ENCODE data around the gene CLEC18B.
"Not testable (repeated sequence)": the region's sequence is repeated elsewhere in the genome, so short reads cannot be mapped to it uniquely, and the experiment has no call there.

Gene CLEC18B

DNA sequence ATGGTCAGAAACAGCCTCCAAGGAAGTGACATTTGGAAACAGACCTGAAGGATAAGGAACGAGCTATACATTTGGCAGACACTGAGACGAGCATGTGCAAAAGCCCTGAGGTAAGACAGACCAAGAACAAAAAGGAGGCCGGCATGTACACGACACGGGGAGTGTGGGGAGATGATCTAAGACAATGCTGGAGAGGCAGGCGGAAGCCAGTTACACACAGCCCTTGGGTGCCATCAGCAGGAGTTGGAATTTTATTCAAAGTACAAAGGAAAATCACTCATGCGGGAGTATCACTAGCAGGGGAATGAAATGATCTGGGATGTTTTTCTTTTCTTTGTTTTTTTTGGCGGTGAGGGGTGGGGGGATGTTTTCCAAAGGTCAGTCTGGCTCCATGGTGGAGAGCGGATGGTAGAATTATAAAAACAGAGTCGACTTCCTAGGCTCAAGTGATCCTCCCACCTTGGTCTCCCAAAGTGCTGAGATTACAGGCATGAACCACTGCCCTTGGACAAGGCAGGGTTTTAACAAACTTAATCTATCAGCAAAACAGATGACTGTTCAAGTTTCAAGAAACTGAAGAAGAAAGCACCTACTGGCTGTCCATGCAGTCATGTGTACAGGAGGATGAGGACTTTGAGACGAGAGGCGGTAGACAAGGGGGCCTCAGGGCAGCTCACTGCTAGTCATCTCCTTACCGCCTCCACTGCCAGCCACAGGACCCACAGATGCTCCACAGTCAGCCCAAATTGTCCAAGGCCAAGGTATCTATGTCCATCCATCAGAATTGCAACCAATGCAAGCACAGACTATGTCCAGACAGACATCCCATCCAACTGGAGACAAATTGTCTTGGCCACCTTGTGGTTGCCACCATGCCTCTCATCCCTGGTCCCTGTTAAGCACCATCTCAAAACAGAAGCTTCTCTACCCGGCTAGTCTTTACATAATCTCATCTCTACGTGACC lies 59.4 kb downstream of the CLEC18B start:
- not testable (repeated sequence) for DNase-seq (ENCODE audit: low read depth in 2 of 3, low spot score in 2 of 3)

Measured in activated CD8-positive, alpha-beta memory T cell treated with anti-CD3 and anti-CD28 coated beads for 48 hours (primary cell).